ENCODE data around the gene P2RY12.

- TF ChIP-seq MAX (IDR thresholded peaks at IDR 0.05; ENCODE audit: insufficient read depth, insufficient read length) (no peak), CTCF (IDR thresholded peaks at IDR 0.05; ENCODE audit: extremely low read depth in 1 of 2, insufficient read depth in 1 of 2, low read depth in 1 of 2, low read length in 2 of 2) (no peak), POLR2A (IDR thresholded peaks at IDR 0.05; ENCODE audit: low read depth, low read length) (no peak), POLR2AphosphoS5 (IDR thresholded peaks at IDR 0.05; ENCODE audit: insufficient read depth, low read depth, low read length) (no peak), MYC (IDR thresholded peaks at IDR 0.05; ENCODE audit: low read depth, low read length) (no peak), EZH2 (IDR thresholded peaks at IDR 0.05; ENCODE audit: borderline replicate concordance, low read depth, low read length, severe bottlenecking) (no peak)
These were observed 38.3 kb downstream of the P2RY12 start for GRCh38 chr3:151346292-151346691.
